ES-I3 (cell line): ENCODE results near the gene LRRC15.

ENCODE experiments used
- H3K36me3 ChIP-seq: 2 replicates; pipeline ENCODE4 v1.6.1; 2013; ENCODE audit warnings: mild to moderate bottlenecking, low read length, control low read depth, moderate library complexity; ENCODE audit not compliant: insufficient read depth
- H3K4me1 ChIP-seq: 2 replicates; pipeline ENCODE4 v1.6.1; 2013; ENCODE audit warnings: mild to moderate bottlenecking, control low read depth, low read length; ENCODE audit not compliant: insufficient read depth
- H3K9ac ChIP-seq: 2 replicates; pipeline ENCODE4 v1.6.1; 2013; ENCODE audit warnings: low read depth, mild to moderate bottlenecking, low read length, moderate library complexity
- H3K9me3 ChIP-seq: 2 replicates; pipeline ENCODE4 v1.6.1; 2013; ENCODE audit warnings: mild to moderate bottlenecking, low read length, moderate library complexity; ENCODE audit not compliant: control insufficient read depth, insufficient read depth

LRRC15 gene

GRCh38 chr3:194369522-194370279 is at the start of gene LRRC15:
TSS of gene LRRC15 (minus strand) at chr3:194369743. CDS start at chr3:194361043, 8,700 bp downstream.
- no peaks in the 10 kb centered on the region for H3K9me3 ChIP-seq
- H3K4me1 ChIP-seq: peaks cover 6% of the 10 kb centered on the region
- H3K9ac ChIP-seq: peak within 1 kb of the TSS; percentile 21; the same call in 1 of the 2 replicates
- no peaks in the 10 kb centered on the region for H3K36me3 ChIP-seq

- no peaks in the 10 kb centered on the region for H3K9me3 ChIP-seq
- no peak overlapping the region for H3K9ac ChIP-seq
- H3K4me1 ChIP-seq: no peaks in the 10 kb centered on the region
- H3K36me3 ChIP-seq: peaks cover 6% of the 10 kb centered on the region
These were observed 49.1 kb upstream of the LRRC15 start for GRCh38 chr3:194418671-194419070.

GRCh38 chr3:194407423-194407822 is 37.9 kb upstream of the LRRC15 start:
- no peaks in the 10 kb centered on the region for H3K4me1 ChIP-seq
- no peaks in the 10 kb centered on the region for H3K9me3 ChIP-seq
- H3K9ac ChIP-seq: no peak overlapping the region
- H3K36me3 ChIP-seq: no peaks in the 10 kb centered on the region; the same call in 1 of the 2 replicates

- Histone ChIP-seq H3K36me3 (no peaks in the 10 kb centered on the region), H3K4me1 (no peaks in the 10 kb centered on the region), H3K9me3 (no peaks in the 10 kb centered on the region), H3K9ac (no peak overlapping the region)
These were observed 36.2 kb upstream of the LRRC15 start for GRCh38 chr3:194405766-194406165.

- no peaks in the 10 kb centered on the region for H3K4me1 ChIP-seq
- no peaks in the 10 kb centered on the region for H3K36me3 ChIP-seq
- no peaks in the 10 kb centered on the region for H3K9me3 ChIP-seq
- H3K9ac ChIP-seq: no peak overlapping the region
These were observed 35.0 kb upstream of the LRRC15 start for GRCh38 chr3:194404365-194405140.

GRCh38 chr3:194401868-194402329 is 32.4 kb upstream of the LRRC15 start:
- peaks cover 4% of the 10 kb centered on the region; the same call in 1 of the 2 replicates for H3K4me1 ChIP-seq
- no peak overlapping the region for H3K9ac ChIP-seq
- H3K36me3 ChIP-seq: no peaks in the 10 kb centered on the region
- H3K9me3 ChIP-seq: no peaks in the 10 kb centered on the region

GRCh38 chr3:194401346-194401745 is 31.8 kb upstream of the LRRC15 start:
- Histone ChIP-seq H3K36me3 (no peaks in the 10 kb centered on the region), H3K9me3 (no peaks in the 10 kb centered on the region), H3K9ac (no peak overlapping the region), H3K4me1 (peaks cover 6% of the 10 kb centered on the region; the same call in 1 of the 2 replicates)

- H3K36me3 ChIP-seq: no peaks in the 10 kb centered on the region
These were observed 30.4 kb upstream of the LRRC15 start for GRCh38 chr3:194399874-194400411.

GRCh38 chr3:194399166-194399565 is 29.6 kb upstream of the LRRC15 start, which contains the start of gene GP5:
TSS of gene GP5 (minus strand) at chr3:194399266. CDS start at chr3:194398282, 984 bp downstream.
- peak within 1 kb of the TSS; percentile 20; the same call in 1 of the 2 replicates for H3K9ac ChIP-seq
- H3K4me1 ChIP-seq: peaks cover 7% of the 10 kb centered on the region; the same call in 1 of the 2 replicates
- no peaks in the 10 kb centered on the region for H3K36me3 ChIP-seq
- no peaks in the 10 kb centered on the region for H3K9me3 ChIP-seq

More at GRCh38 chr3:194399874-194400411, 30.4 kb upstream of the LRRC15 start:
- Histone ChIP-seq H3K4me1 (peaks cover 7% of the 10 kb centered on the region; the same call in 1 of the 2 replicates), H3K9me3 (no peaks in the 10 kb centered on the region), H3K9ac (no peak overlapping the region)

- Histone ChIP-seq H3K36me3 (no peaks in the 10 kb centered on the region), H3K4me1 (peaks cover 7% of the 10 kb centered on the region; the same call in 1 of the 2 replicates), H3K9ac (peak overlapping the region; percentile 20; the same call in 1 of the 2 replicates), H3K9me3 (no peaks in the 10 kb centered on the region)
These were observed 28.3 kb upstream of the LRRC15 start for GRCh38 chr3:194397757-194398312.

- H3K4me1 ChIP-seq: peaks cover 7% of the 10 kb centered on the region; the same call in 1 of the 2 replicates
- no peaks in the 10 kb centered on the region for H3K9me3 ChIP-seq
- H3K9ac ChIP-seq: peak overlapping the region; percentile 20; the same call in 1 of the 2 replicates
- no peaks in the 10 kb centered on the region for H3K36me3 ChIP-seq
These were observed 27.6 kb upstream of the LRRC15 start for GRCh38 chr3:194396859-194397756.

- H3K4me1 ChIP-seq: peaks cover 7% of the 10 kb centered on the region; the same call in 1 of the 2 replicates
These were observed 27.0 kb upstream of the LRRC15 start for GRCh38 chr3:194396539-194396858.

GRCh38 chr3:194395778-194396538 is 26.4 kb upstream of the LRRC15 start:
- peak overlapping the region; percentile 20; the same call in 1 of the 2 replicates for H3K9ac ChIP-seq
- no peaks in the 10 kb centered on the region for H3K9me3 ChIP-seq
- H3K4me1 ChIP-seq: peaks cover 7% of the 10 kb centered on the region; the same call in 1 of the 2 replicates
- no peaks in the 10 kb centered on the region for H3K36me3 ChIP-seq

More at GRCh38 chr3:194396539-194396858, 27.0 kb upstream of the LRRC15 start:
- H3K36me3 ChIP-seq: no peaks in the 10 kb centered on the region
- peak overlapping the region; percentile 20; the same call in 1 of the 2 replicates for H3K9ac ChIP-seq
- H3K9me3 ChIP-seq: no peaks in the 10 kb centered on the region
